Measurements from ENCODE around the gene NGFR.

The NGFR gene

DNA sequence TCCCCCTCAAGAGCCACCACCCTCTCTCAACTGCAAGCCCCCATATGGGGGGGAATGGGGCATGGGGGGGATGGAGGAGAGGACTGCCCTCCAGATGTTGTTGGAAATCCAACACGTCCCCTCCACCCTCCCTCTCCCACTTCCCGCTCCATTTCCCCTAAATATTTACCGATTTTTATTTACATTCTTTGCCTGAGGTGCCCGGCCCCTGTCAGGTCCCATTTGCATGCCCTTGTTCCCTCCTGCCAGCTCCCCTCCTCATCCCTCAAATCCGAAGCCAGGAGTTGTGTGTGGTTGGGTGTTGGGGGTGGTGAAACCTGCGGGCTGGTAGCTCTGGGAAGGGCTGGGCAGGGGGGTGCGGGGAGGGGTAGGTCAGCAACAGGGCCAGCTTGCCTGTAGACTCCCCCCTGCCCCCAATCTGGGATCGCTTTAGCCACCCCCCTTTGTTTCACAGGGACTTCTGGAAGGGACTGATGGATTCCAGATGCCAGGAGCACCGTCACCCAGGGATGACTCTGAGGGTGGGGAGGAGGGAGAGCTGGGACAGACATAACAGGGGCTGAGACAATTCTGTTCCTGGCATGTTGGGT lies 39.7 kb upstream of the NGFR start:
- no peak overlapping the region for H3K4me3 ChIP-seq (ENCODE audit: low read depth, low read length)
- no peak overlapping the region for H3K27ac ChIP-seq (ENCODE audit: extremely low read depth, low read depth, low read length)
- no peaks in the 10 kb centered on the region; the same call in 1 of the 2 replicates for H3K4me1 ChIP-seq (ENCODE audit: control insufficient read depth, insufficient read depth, low read length)
- H3K36me3 ChIP-seq (ENCODE audit: control insufficient read depth in 2 of 2, insufficient read depth in 1 of 2, low read length in 2 of 2): no peaks in the 10 kb centered on the region
- ChIA-PET POLR2A (interaction anchor here (0.5 to 1.4 kb wide), 2 partner anchors 12 to 247 kb away, joined by 3 read pairs; no protein-coding TSS in a partner anchor), CTCF (interaction anchor here (0.6 to 4.0 kb wide), 8 partner anchors 9 to 718 kb away, joined by 3 to 30 read pairs (median 4); no protein-coding TSS in a partner anchor)
- no peaks in the 10 kb centered on the region for H3K9me3 ChIP-seq (ENCODE audit: control insufficient read depth, insufficient read depth, low read depth, low read length)
- TF ChIP-seq, protein P1, sequence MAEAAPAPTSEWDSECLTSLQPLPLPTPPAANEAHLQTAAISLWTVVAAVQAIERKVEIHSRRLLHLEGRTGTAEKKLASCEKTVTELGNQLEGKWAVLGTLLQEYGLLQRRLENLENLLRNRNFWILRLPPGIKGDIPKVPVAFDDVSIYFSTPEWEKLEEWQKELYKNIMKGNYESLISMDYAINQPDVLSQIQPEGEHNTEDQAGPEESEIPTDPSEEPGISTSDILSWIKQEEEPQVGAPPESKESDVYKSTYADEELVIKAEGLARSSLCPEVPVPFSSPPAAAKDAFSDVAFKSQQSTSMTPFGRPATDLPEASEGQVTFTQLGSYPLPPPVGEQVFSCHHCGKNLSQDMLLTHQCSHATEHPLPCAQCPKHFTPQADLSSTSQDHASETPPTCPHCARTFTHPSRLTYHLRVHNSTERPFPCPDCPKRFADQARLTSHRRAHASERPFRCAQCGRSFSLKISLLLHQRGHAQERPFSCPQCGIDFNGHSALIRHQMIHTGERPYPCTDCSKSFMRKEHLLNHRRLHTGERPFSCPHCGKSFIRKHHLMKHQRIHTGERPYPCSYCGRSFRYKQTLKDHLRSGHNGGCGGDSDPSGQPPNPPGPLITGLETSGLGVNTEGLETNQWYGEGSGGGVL (tag by site-specific recombination; IDR thresholded peaks at IDR 0.05): 0 out of 2 replicates have a peak, but pooled peaks have one; percentile 11
- TF ChIP-seq REPIN1 (tag by site-specific recombination; IDR thresholded peaks at IDR 0.05; ENCODE audit: low read depth) (no peak), ZNF184 (tag by site-specific recombination; IDR thresholded peaks at IDR 0.05) (no peak)
- TF ChIP-seq, protein P2, sequence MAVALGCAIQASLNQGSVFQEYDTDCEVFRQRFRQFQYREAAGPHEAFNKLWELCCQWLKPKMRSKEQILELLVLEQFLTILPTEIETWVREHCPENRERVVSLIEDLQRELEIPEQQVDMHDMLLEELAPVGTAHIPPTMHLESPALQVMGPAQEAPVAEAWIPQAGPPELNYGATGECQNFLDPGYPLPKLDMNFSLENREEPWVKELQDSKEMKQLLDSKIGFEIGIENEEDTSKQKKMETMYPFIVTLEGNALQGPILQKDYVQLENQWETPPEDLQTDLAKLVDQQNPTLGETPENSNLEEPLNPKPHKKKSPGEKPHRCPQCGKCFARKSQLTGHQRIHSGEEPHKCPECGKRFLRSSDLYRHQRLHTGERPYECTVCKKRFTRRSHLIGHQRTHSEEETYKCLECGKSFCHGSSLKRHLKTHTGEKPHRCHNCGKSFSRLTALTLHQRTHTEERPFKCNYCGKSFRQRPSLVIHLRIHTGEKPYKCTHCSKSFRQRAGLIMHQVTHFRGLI (tag by site-specific recombination; IDR thresholded peaks at IDR 0.05): no peak

DNA sequence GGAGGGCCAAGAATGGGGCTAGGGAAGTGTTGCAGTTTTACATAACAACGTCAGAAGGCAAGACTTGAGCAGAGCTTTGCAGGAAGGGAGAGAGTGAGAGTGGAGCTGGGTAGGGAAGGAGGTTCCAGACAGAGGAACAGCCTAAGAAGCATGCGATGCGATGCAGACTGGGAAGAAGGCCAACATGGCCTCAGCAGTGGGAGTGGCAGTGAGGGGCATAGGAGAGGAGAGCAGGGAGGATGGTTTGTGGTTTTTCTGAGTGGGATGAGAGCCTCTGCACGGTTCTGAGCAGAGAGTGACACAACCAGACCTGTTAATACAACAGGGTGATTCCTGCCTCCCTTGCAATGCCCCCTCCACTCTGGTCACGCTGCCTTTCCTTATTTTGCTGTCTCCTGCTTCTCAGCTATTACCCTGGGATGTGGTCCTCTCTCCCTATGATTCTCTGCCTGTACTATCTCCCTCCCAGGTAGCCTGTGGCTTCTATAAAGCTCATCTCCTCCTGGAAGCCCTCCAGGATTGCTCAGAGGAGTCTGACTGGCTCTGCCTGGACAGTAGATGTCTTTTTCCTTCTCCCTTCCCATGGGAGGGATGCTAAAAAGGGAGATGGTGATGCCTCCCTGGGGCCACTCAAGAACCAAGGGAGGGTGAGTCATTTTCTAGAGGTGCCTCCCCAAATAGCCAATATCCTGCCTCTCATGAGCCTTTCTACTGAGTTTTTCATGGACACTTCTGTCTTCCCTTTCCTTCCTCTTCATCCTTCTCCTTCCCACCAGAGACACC lies 38.7 kb upstream of the NGFR start:
- H3K27ac ChIP-seq (ENCODE audit: extremely low read depth, low read depth, low read length): no peak overlapping the region
- no peaks in the 10 kb centered on the region; the same call in 1 of the 2 replicates for H3K4me1 ChIP-seq (ENCODE audit: control insufficient read depth, insufficient read depth, low read length)
- H3K36me3 ChIP-seq (ENCODE audit: control insufficient read depth in 2 of 2, insufficient read depth in 1 of 2, low read length in 2 of 2): no peaks in the 10 kb centered on the region
- H3K4me3 ChIP-seq (ENCODE audit: low read depth, low read length): no peak overlapping the region
- ChIA-PET POLR2A (no interaction called here), CTCF (interaction anchor here (0.6 to 4.0 kb wide), 7 partner anchors 10 to 101 kb away, joined by 3 to 30 read pairs (median 5); no protein-coding TSS in a partner anchor)
- no peaks in the 10 kb centered on the region for H3K9me3 ChIP-seq (ENCODE audit: control insufficient read depth, insufficient read depth, low read depth, low read length)
- TF ChIP-seq ZNF292 (tag by site-specific recombination; IDR thresholded peaks at IDR 0.05; ENCODE audit: borderline replicate concordance, low read depth) (no peak), PRDM1 (tag by site-specific recombination; IDR thresholded peaks at IDR 0.05) (peak; percentile 45; the same call in 1 of the 2 replicates), ZFHX2 (tag by site-specific recombination; conservative IDR thresholded peaks at IDR 0.05) (peak; percentile 86), WT1 (tag by site-specific recombination; IDR thresholded peaks at IDR 0.05) (peak; percentile 79), SCRT1 (tag by site-specific recombination; IDR thresholded peaks at IDR 0.05; ENCODE audit: borderline replicate concordance) (no peak), ZNF600 (tag by site-specific recombination; IDR thresholded peaks at IDR 0.05) (peak; percentile 67; the same call in 1 of the 2 replicates), EGR2 (tag by site-specific recombination; IDR thresholded peaks at IDR 0.05; ENCODE audit: low read depth) (peak; percentile 91), BCL11A (tag by site-specific recombination; IDR thresholded peaks at IDR 0.05; ENCODE audit: low read depth) (no peak), ZNF2 (tag by site-specific recombination; IDR thresholded peaks at IDR 0.05) (no peak), ZFP37 (tag by site-specific recombination; IDR thresholded peaks at IDR 0.05) (no peak), SETDB1 (IDR thresholded peaks at IDR 0.05; ENCODE audit: insufficient read length, low read length) (no peak), ZNF768 (tag by site-specific recombination; IDR thresholded peaks at IDR 0.05) (no peak), ZNF341 (tag by site-specific recombination; IDR thresholded peaks at IDR 0.05; ENCODE audit: low read depth) (peak; percentile 78), ZNF433 (tag by site-specific recombination; IDR thresholded peaks at IDR 0.05; ENCODE audit: low read depth) (no peak), ZNF530 (tag by site-specific recombination; IDR thresholded peaks at IDR 0.05; ENCODE audit: low read depth) (no peak)
- TF ChIP-seq, protein P1 (tag by site-specific recombination; IDR thresholded peaks at IDR 0.05): peak; percentile 42; the same call in 1 of the 2 replicates
- TF ChIP-seq, protein P3, sequence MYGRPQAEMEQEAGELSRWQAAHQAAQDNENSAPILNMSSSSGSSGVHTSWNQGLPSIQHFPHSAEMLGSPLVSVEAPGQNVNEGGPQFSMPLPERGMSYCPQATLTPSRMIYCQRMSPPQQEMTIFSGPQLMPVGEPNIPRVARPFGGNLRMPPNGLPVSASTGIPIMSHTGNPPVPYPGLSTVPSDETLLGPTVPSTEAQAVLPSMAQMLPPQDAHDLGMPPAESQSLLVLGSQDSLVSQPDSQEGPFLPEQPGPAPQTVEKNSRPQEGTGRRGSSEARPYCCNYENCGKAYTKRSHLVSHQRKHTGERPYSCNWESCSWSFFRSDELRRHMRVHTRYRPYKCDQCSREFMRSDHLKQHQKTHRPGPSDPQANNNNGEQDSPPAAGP (tag by site-specific recombination; IDR thresholded peaks at IDR 0.05): peak; percentile 70
- TF ChIP-seq, protein P4, sequence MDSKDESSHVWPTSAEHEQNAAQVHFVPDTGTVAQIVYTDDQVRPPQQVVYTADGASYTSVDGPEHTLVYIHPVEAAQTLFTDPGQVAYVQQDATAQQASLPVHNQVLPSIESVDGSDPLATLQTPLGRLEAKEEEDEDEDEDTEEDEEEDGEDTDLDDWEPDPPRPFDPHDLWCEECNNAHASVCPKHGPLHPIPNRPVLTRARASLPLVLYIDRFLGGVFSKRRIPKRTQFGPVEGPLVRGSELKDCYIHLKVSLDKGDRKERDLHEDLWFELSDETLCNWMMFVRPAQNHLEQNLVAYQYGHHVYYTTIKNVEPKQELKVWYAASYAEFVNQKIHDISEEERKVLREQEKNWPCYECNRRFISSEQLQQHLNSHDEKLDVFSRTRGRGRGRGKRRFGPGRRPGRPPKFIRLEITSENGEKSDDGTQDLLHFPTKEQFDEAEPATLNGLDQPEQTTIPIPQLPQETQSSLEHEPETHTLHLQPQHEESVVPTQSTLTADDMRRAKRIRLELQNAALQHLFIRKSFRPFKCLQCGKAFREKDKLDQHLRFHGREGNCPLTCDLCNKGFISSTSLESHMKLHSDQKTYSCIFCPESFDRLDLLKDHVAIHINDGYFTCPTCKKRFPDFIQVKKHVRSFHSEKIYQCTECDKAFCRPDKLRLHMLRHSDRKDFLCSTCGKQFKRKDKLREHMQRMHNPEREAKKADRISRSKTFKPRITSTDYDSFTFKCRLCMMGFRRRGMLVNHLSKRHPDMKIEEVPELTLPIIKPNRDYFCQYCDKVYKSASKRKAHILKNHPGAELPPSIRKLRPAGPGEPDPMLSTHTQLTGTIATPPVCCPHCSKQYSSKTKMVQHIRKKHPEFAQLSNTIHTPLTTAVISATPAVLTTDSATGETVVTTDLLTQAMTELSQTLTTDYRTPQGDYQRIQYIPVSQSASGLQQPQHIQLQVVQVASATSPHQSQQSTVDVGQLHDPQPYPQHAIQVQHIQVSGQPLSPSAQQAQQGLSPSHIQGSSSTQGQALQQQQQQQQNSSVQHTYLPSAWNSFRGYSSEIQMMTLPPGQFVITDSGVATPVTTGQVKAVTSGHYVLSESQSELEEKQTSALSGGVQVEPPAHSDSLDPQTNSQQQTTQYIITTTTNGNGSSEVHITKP (tag by site-specific recombination; IDR thresholded peaks at IDR 0.05): peak; percentile 43; the same call in 1 of the 2 replicates

Data from HEK293 (cell line).